HEK293T (cell line): ENCODE results near the gene BTBD9.

Experiments used
- CTCF ChIA-PET: fragments of 350-600 bp; formaldehyde crosslinking; extraction: SDS; loops from one replicate; lab custom pipeline; 2021; ENCODE audit warnings: antibody characterized with exemption, inconsistent platforms; lab: Yijun Ruan, JAX
- POLR2A ChIA-PET: fragments of 350-600 bp; formaldehyde crosslinking; extraction: SDS; loops from one replicate; lab custom pipeline; 2020; ENCODE audit warnings: antibody characterized with exemption, inconsistent platforms; lab: Yijun Ruan, JAX
- DNase-seq: peaks from one replicate; pipeline ENCODE4 v3.0.0; 2012; ENCODE audit warnings: mixed read lengths; ENCODE audit errors: extremely low spot score
- ARNT ChIP-seq: fragments of 450-650 bp; IDR thresholded peaks from 2 replicates; pipeline ENCODE4 v1.6.1; 2017; ENCODE audit warnings: mild to moderate bottlenecking
- BHLHE40 ChIP-seq: fragments of 450-650 bp; IDR thresholded peaks from 2 replicates; pipeline ENCODE4 v1.6.1; 2016; ENCODE audit warnings: mild to moderate bottlenecking, moderate library complexity, borderline replicate concordance
- CTBP1 ChIP-seq: fragments of 450-650 bp; IDR thresholded peaks from 2 replicates; pipeline ENCODE4 v1.6.1; 2016; ENCODE audit warnings: borderline replicate concordance
- ELF4 ChIP-seq: fragments of 450-650 bp; IDR thresholded peaks from 2 replicates; pipeline ENCODE4 v1.6.1; 2017; ENCODE audit warnings: antibody characterized with exemption
- FOXA1 ChIP-seq: fragments of 450-650 bp; IDR thresholded peaks from 2 replicates; pipeline ENCODE4 v1.6.1; 2016; ENCODE audit warnings: mild to moderate bottlenecking
- FOXK2 ChIP-seq: fragments of 450-650 bp; IDR thresholded peaks from 2 replicates; pipeline ENCODE4 v1.6.1; 2016; ENCODE audit warnings: mild to moderate bottlenecking
- FOXM1 ChIP-seq: fragments of 450-650 bp; IDR thresholded peaks from 2 replicates; pipeline ENCODE4 v1.6.1; 2017; ENCODE audit warnings: mild to moderate bottlenecking, borderline replicate concordance
- HDGF ChIP-seq: fragments of 450-650 bp; IDR thresholded peaks from 2 replicates; pipeline ENCODE4 v1.6.1; 2017; ENCODE audit warnings: antibody characterized with exemption, borderline replicate concordance
- L3MBTL2 ChIP-seq: fragments of 450-650 bp; conservative IDR thresholded peaks from 2 replicates; pipeline ENCODE4 v1.6.1; 2016; ENCODE audit warnings: mild to moderate bottlenecking
- LEF1 ChIP-seq: fragments of 450-650 bp; IDR thresholded peaks from 2 replicates; pipeline ENCODE4 v1.6.1; 2017; ENCODE audit warnings: mild to moderate bottlenecking, borderline replicate concordance
- NFRKB ChIP-seq: fragments of 450-650 bp; IDR thresholded peaks from 2 replicates; pipeline ENCODE4 v1.6.1; 2016; ENCODE audit warnings: mild to moderate bottlenecking, moderate library complexity
- SP1 ChIP-seq: fragments of 450-650 bp; IDR thresholded peaks from 2 replicates; pipeline ENCODE4 v1.6.1; 2017
- SUZ12 ChIP-seq: fragments of 450-650 bp; IDR thresholded peaks from 2 replicates; pipeline ENCODE4 v1.6.1; 2016; ENCODE audit warnings: mild to moderate bottlenecking
- TARDBP ChIP-seq: fragments of 450-650 bp; IDR thresholded peaks from 2 replicates; pipeline ENCODE4 v1.6.1; 2016
- ZNF384 ChIP-seq: fragments of 450-650 bp; IDR thresholded peaks from 2 replicates; pipeline ENCODE4 v1.6.1; 2016
- TF ChIP-seq, protein P1 (sequence below): fragments of 450-650 bp; IDR thresholded peaks from 2 replicates; pipeline ENCODE4 v1.6.1; 2016

BTBD9 gene

DNA sequence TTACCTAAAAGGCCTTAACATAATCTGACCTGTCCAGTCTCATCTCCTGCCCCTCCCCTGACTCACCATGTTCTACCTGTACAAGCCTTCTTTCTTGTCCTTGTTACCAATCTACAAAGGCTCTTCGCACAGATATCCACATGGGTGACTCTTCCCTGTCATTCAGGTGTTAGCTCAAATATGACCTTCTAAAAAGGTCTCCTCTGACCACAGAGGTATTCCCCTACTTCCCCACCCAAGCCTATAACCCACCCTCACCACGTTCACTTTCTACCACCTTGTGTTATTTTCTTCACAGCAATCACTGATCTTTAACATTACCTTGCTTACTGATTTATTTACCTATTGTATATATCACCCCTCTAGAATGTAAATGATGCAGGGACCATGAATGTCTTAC, 96.7 kb downstream of the BTBD9 start:
- DNase-seq = no peak
- ChIA-PET CTCF (no interaction called here), POLR2A (no interaction called here)
- no peak for TF ChIP-seq ZNF384
- TF ChIP-seq FOXM1 = no peak
- TF ChIP-seq L3MBTL2 = no peak

DNA sequence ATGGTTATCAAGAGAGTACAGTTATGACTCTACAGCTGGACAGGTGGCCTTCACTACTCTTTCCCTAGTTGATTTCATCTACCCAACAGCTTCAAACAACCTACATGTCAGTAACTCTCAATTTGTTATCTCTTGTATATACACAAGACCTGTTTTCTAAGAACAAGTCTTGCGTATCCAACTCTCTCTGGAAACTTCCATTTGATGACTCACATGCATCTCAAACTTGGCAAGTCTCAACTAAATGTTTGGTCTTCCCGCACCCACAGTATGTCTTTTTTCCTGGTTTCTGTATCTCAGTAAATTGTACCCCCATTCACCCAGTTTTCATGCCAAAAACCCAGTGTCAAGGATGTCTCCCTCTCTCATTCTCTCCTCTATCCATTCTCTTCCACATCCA, 97.7 kb downstream of the BTBD9 start:
- no peak for DNase-seq
- ChIA-PET CTCF (no interaction called here), POLR2A (no interaction called here)
- TF ChIP-seq ARNT = no peak
- TF ChIP-seq SP1 = no peak
- TF ChIP-seq ELF4 = no peak
- TF ChIP-seq, protein P1, sequence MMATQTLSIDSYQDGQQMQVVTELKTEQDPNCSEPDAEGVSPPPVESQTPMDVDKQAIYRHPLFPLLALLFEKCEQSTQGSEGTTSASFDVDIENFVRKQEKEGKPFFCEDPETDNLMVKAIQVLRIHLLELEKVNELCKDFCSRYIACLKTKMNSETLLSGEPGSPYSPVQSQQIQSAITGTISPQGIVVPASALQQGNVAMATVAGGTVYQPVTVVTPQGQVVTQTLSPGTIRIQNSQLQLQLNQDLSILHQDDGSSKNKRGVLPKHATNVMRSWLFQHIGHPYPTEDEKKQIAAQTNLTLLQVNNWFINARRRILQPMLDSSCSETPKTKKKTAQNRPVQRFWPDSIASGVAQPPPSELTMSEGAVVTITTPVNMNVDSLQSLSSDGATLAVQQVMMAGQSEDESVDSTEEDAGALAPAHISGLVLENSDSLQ = no peak
- TF ChIP-seq FOXA1 = no peak
- no peak for TF ChIP-seq LEF1
- TF ChIP-seq FOXM1 = no peak
- TF ChIP-seq SUZ12 = no peak
- no peak for TF ChIP-seq ZNF384
- no peak for TF ChIP-seq FOXK2
- no peak for TF ChIP-seq TARDBP
- TF ChIP-seq CTBP1 = no peak
- TF ChIP-seq L3MBTL2 = no peak
- no peak for TF ChIP-seq NFRKB
- no peak for TF ChIP-seq HDGF
- no peak for TF ChIP-seq BHLHE40

DNA sequence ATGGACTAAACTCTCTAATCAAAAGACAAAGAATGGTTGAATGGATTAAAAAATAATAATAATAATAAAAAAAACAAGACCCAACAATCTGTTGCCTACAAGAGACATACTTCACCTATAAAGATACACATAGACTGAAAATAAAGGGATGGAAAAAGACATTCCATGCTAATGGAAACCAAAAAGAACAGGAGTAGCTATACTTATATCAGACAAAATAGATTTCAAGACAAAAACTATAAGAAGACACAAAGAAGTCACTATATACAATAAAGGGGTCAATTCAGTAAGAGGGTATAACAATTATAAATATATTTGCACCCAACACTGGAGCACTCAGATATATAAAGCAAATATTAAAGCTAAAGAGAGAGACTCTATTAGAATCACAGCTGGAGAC, 106.7 kb downstream of the BTBD9 start:
- CTCF ChIA-PET = no interaction called here
- TF ChIP-seq FOXK2 (no peak), TARDBP (no peak), LEF1 (no peak), NFRKB (no peak), FOXM1 (no peak)
- POLR2A ChIA-PET = no interaction called here
- DNase-seq = no peak

DNA sequence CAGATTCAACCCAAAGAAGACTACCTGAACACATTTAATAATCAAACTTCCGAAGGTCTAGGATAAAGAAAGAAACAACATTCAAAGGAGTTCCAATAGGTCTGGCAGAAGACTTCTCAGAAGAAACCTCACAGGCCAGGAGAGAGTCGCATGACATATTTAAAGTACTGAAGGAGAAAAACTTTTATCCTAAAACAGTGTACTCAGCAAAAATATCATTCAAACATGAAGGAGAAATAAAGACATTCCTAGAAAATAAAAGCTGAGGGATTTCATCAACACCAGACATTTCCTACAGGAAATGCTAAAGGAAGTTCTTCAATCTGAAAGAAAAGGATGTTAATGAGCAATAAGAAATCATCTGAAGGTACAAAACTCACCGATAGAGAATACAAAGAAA, 108.6 kb downstream of the BTBD9 start:
- TF ChIP-seq, protein P1 = no peak
- TF ChIP-seq ARNT = no peak
- TF ChIP-seq FOXA1 = no peak
- TF ChIP-seq TARDBP = no peak
- TF ChIP-seq BHLHE40 = no peak
- TF ChIP-seq L3MBTL2 = no peak
- TF ChIP-seq HDGF = no peak
- CTCF ChIA-PET = no interaction called here
- DNase-seq = no peak
- POLR2A ChIA-PET = no interaction called here

DNA sequence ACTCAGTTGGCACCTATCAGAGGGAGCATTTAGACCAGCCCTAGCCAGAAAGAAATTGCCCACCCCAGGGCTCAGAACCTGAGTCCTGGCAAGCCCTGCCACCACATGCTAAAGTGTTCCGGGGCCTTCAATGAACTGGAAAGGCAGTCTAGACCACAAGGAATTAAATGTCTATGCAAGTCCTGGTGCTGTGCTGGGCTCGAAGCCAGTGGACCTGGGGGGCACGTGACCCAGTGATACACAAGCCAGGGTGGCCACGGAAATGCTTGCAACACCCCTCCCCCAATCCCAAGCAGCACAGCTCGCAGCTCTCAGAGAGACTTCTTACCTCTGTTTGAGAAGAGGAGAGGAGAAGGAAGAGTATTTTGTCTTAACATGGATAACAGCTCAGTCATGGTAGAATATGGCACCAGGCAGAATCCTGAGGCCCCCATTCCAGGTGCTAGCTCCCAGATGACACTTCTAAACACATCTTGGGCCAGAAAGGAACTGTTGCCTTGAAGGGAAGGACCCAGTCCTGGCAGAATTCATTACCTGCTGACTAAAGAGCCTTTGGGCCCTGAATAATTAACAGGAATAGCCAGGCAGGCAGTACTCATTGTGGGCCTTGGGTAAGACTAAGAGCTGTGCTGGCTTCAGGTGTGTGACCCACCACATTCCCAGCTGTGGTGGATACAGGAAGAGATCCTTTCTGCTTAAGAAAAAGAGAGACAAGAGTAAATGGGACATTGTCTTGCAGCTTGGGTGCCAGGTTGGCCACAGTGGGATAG, 111.3 kb downstream of the BTBD9 start:
- POLR2A ChIA-PET = no interaction called here

DNA sequence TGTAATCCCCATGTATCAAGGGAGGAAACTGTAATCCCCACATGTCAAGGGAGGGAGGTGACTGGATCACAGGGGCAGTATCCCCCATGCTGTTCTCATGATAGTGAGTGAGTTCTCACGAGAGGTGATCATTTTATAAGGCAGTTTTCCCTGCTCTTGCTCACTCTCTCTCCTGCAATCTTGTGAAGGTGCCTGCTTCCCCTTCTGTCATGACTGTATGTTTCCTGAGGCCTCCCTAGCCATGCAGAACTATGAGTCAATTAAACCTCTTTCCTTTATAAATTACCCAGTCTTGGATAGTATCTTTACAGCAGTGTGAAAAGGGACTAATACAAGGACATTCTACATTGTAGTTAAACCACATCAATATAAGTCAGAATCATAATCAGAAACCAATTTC, 112.4 kb downstream of the BTBD9 start:
- TF ChIP-seq NFRKB = no peak
- TF ChIP-seq HDGF = no peak
- no peak for TF ChIP-seq FOXK2
- no peak for TF ChIP-seq LEF1
- TF ChIP-seq ELF4 = no peak
- ChIA-PET CTCF (no interaction called here), POLR2A (no interaction called here)
- no peak for DNase-seq

More for the DNA sequence above, 111.3 kb downstream of the BTBD9 start:
- DNase-seq = no peak
- CTCF ChIA-PET = no interaction called here
- TF ChIP-seq HDGF (no peak), L3MBTL2 (no peak), ZNF384 (no peak), SP1 (no peak), BHLHE40 (no peak), NFRKB (no peak), ELF4 (no peak)
- TF ChIP-seq, protein P1 = no peak

DNA sequence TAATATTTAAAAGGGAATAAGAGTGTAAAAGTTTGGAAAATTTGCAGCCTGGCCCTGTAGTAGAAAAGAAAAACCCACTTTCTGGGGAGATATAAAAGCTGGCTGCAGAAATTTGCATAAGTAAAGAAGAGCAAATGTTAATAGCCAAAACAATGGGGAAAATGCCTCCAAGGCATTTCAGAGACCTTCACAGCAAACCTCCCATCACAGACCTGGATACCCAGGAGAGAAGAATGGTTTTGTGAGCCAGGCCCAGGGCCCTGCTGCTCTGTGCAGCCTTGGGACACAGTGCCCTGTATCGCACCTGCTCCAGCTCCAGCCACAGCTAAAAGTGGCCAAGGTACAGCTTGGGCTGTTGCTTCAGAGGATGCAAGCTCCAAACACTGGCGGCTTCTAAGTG, 113.8 kb downstream of the BTBD9 start:
- TF ChIP-seq NFRKB (no peak), CTBP1 (no peak), SP1 (no peak), ELF4 (no peak), BHLHE40 (no peak), TARDBP (no peak), ARNT (no peak), FOXM1 (no peak), HDGF (no peak), ZNF384 (no peak)
- ChIA-PET CTCF (no interaction called here), POLR2A (no interaction called here)
- DNase-seq = no peak
